ENCODE measurements around the gene TSPAN9. TPM values are rescaled to one million over a fixed set of nuclear protein-coding genes. Genes with fewer than 3 reads are reported as not detected.

TSPAN9 gene
- total RNA-seq, 2 donors from 2014 or later = 0.58 to 1.2 TPM

DNA sequence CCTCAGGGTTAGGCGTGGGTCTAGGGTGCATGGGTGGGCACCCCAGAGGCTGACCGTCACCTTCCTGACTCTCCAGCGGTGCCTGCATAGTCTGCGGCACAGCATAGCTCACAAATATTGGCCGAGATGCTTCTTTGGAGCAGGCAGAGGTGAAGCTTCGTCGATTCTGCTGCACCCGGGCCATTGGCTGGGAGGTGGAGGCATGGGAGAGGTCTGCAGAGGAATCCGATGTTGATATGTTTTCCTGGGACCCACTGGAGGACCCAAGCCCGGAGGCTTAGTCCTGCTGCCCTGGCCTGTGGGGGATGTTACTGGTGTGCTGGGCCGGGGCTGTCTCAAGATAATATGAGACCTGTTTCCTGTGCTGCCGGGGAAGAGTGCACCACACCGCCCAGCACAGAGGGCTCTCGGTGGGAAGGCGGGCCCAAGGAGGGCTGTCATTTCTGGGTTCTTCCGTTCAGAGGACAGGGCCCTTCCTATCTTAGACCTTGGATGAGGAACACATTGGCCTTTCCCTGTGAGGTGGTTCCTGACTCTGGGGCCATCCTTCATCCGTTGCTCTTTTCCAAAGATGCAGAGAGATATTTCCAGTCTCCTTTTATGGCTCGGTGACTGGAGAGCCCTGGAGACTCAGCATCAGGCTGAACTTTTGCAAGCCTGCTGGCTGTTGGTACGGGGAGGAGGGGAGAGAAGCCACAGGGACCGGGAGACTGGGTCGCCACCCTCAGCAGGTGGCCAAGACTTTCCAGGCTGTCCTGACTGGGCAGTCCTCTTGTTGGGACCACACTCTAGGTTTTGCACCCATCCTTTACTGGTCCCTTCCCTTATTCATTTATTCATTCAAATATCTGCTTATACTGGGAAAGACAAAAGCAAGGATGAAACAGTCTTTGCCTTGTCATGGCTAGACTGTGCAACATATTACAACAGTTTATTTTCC is 143.5 kb downstream of the TSPAN9 start:
- H3K27me3 Mint-ChIP-seq (ENCODE audit: low read depth) = no peaks in the 10 kb centered on the region
- H3K27ac Mint-ChIP-seq = no peak overlapping the region
- DNase-seq = no peak
- H3K4me3 Mint-ChIP-seq = no peak overlapping the region
- H3K9me3 Mint-ChIP-seq = no peaks in the 10 kb centered on the region
- H3K36me3 Mint-ChIP-seq (ENCODE audit: insufficient read depth in 2 of 2) = no peaks in the 10 kb centered on the region
- H3K4me1 Mint-ChIP-seq (ENCODE audit: low read depth) = peaks cover 10% of the 10 kb centered on the region
- no peak for ATAC-seq (replicated peaks in 1 of 2)

DNA sequence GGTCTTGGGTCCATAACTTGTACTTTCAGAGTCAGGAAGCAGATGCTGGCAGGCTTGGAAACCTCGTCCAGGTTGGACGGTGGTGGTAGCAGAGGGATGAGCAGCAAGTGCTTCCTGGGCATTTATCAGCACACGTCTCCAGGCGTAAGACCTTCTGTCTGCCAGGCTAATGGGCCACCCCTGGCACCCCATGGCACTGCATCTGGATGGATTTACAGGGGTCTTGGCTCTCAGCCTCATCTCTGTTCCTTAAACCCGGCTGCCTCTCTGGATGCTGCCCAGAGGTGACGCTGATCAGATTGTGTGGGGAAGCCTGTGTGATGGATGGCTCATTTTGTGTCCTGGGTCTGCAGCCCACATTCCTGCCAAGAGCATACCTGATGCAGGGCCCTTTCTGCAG is 145.1 kb downstream of the TSPAN9 start:
- no peak for DNase-seq
- no peak for ATAC-seq (replicated peaks in 1 of 2)
- no peaks in the 10 kb centered on the region for H3K9me3 Mint-ChIP-seq
- H3K4me1 Mint-ChIP-seq (ENCODE audit: low read depth) = peaks cover 16% of the 10 kb centered on the region
- no peaks in the 10 kb centered on the region for H3K27me3 Mint-ChIP-seq (ENCODE audit: low read depth)
- H3K4me3 Mint-ChIP-seq = no peak overlapping the region
- H3K27ac Mint-ChIP-seq = no peak overlapping the region
- no peaks in the 10 kb centered on the region for H3K36me3 Mint-ChIP-seq (ENCODE audit: insufficient read depth in 2 of 2)

- no peak overlapping the region for H3K27ac Mint-ChIP-seq
- H3K4me3 Mint-ChIP-seq = no peak overlapping the region
- peaks cover 16% of the 10 kb centered on the region for H3K4me1 Mint-ChIP-seq (ENCODE audit: low read depth)
- ATAC-seq (replicated peaks in 1 of 2) = no peak
- no peak for DNase-seq
- no peaks in the 10 kb centered on the region for H3K27me3 Mint-ChIP-seq (ENCODE audit: low read depth)
- no peaks in the 10 kb centered on the region for H3K36me3 Mint-ChIP-seq (ENCODE audit: insufficient read depth in 2 of 2)
- H3K9me3 Mint-ChIP-seq = no peaks in the 10 kb centered on the region
These were observed 145.8 kb downstream of the TSPAN9 start for GRCh38 chr12:3222979-3223378.

- no peak for DNase-seq
- H3K9me3 Mint-ChIP-seq = peaks cover 0 to 1% of the 10 kb centered on the region in 2 donors
- no peak for ATAC-seq (replicated peaks in 1 of 2)
- no peaks in the 10 kb centered on the region for H3K36me3 Mint-ChIP-seq (ENCODE audit: insufficient read depth in 2 of 2)
- peaks cover 6% of the 10 kb centered on the region for H3K27me3 Mint-ChIP-seq (ENCODE audit: low read depth)
- H3K27ac Mint-ChIP-seq = no peak overlapping the region
- no peak overlapping the region for H3K4me3 Mint-ChIP-seq
- peaks cover 16% of the 10 kb centered on the region for H3K4me1 Mint-ChIP-seq (ENCODE audit: low read depth)
These were observed 146.7 kb downstream of the TSPAN9 start for GRCh38 chr12:3223601-3224529.

GRCh38 chr12:3224530-3224903 is 147.3 kb downstream of the TSPAN9 start:
- Mint-ChIP-seq H3K4me3 (no peak overlapping the region), H3K36me3 (ENCODE audit: insufficient read depth in 2 of 2) (no peaks in the 10 kb centered on the region), H3K9me3 (peaks cover 0 to 2% of the 10 kb centered on the region in 2 donors), H3K4me1 (ENCODE audit: low read depth) (peaks cover 16% of the 10 kb centered on the region), H3K27ac (no peak overlapping the region), H3K27me3 (ENCODE audit: low read depth) (peaks cover 6% of the 10 kb centered on the region)
- ATAC-seq (replicated peaks in 1 of 2) (no peak), DNase-seq (no peak)

- ATAC-seq (replicated peaks in 1 of 2) = peak; percentile 58 to 61
- Mint-ChIP-seq H3K36me3 (ENCODE audit: insufficient read depth in 2 of 2) (no peaks in the 10 kb centered on the region), H3K4me3 (peak overlapping the region in 1 of 2 donors; percentile 27), H3K4me1 (ENCODE audit: low read depth) (peaks cover 16% of the 10 kb centered on the region), H3K27me3 (ENCODE audit: low read depth) (peaks cover 6% of the 10 kb centered on the region), H3K27ac (no peak overlapping the region), H3K9me3 (peaks cover 0 to 2% of the 10 kb centered on the region in 2 donors)
- DNase-seq = peak in 1 of 2 donors; percentile 14
These were observed 148.1 kb downstream of the TSPAN9 start for GRCh38 chr12:3225154-3225795.

- Mint-ChIP-seq H3K27ac (no peak overlapping the region), H3K4me3 (no peak overlapping the region), H3K9me3 (peaks cover 0 to 2% of the 10 kb centered on the region in 2 donors), H3K27me3 (ENCODE audit: low read depth) (peaks cover 6% of the 10 kb centered on the region), H3K36me3 (ENCODE audit: insufficient read depth in 2 of 2) (no peaks in the 10 kb centered on the region), H3K4me1 (ENCODE audit: low read depth) (peaks cover 16% of the 10 kb centered on the region)
- ATAC-seq (replicated peaks in 1 of 2) (peak; percentile 49 to 54), DNase-seq (no peak)
These were observed 148.6 kb downstream of the TSPAN9 start for GRCh38 chr12:3225796-3226180.

DNA sequence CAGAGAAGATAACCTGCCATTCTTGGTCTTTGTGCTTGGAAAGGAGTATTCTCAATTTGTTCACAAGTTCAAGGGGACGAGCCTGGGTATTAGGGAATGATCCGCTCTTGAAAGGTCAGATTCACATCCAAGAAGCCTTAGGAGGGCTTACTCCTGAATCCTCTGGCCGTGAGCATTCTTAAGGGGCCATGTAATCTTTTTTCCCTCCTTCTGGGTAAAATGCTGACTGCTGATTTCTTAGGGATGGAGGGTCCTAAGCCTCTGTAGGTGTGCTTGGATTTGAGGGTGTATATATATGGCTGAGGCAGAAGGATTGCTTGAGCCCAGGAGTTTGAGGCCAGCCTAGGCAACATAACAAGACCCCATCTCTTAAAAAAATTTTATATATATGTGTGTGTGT is 149.1 kb downstream of the TSPAN9 start:
- DNase-seq (no peak), ATAC-seq (replicated peaks in 1 of 2) (no peak)
- H3K4me1 Mint-ChIP-seq (ENCODE audit: low read depth) = peaks cover 16% of the 10 kb centered on the region
- peaks cover 0 to 2% of the 10 kb centered on the region in 2 donors for H3K9me3 Mint-ChIP-seq
- peaks cover 6% of the 10 kb centered on the region for H3K27me3 Mint-ChIP-seq (ENCODE audit: low read depth)
- H3K27ac Mint-ChIP-seq = no peak overlapping the region
- H3K4me3 Mint-ChIP-seq = no peak overlapping the region
- H3K36me3 Mint-ChIP-seq (ENCODE audit: insufficient read depth in 2 of 2) = no peaks in the 10 kb centered on the region

DNA sequence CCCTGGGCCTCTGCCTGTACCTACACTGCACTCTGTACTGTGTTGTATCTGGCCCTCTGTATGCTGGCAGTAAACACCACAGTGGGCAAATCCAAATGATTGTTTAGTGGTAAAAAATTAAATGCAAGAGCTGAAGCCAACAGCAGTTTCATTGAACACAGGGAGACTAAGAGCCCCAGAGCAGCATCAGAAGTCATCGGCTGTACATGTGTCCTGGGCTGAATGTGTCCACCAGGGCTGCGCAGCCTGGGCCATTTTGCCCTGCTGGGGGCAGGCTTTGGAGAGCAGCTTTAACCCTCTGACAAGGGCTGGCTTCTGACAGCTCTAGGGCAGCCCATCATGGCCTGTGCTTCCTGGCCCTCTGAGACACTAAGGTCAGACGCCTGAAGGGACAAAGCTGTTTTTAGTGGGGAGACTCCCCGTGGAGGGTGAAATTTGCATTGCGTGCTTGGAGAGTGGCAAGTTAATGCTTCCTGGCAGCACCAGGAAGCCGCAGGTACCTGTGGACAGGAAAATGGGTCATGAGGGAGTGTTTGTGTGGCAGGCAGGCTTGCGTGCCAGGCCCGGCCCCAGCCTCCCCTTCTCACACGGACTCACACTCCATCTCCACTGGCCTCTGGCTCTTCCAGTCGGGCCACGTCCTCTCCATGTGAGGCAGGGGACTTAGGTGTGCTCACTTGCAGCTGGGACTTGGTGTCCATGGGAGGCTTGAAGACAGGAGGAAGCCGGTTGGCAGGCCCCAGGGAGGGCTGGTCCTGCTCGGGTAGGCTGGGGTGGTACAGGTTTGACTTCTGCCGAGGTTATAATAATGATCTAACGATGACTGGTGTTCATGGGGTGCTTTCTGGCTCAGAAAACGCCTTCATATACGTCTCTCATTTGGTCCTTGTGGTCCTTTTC is 150.1 kb downstream of the TSPAN9 start:
- H3K27me3 Mint-ChIP-seq (ENCODE audit: low read depth) = peaks cover 6% of the 10 kb centered on the region
- H3K27ac Mint-ChIP-seq = no peak overlapping the region
- DNase-seq (no peak), ATAC-seq (replicated peaks in 1 of 2) (no peak)
- peaks cover 16% of the 10 kb centered on the region for H3K4me1 Mint-ChIP-seq (ENCODE audit: low read depth)
- no peak overlapping the region for H3K4me3 Mint-ChIP-seq
- H3K36me3 Mint-ChIP-seq (ENCODE audit: insufficient read depth in 2 of 2) = no peaks in the 10 kb centered on the region
- peaks cover 0 to 2% of the 10 kb centered on the region in 2 donors for H3K9me3 Mint-ChIP-seq

GRCh38 chr12:3228552-3228951 is 151.4 kb downstream of the TSPAN9 start:
- no peak overlapping the region for H3K4me3 Mint-ChIP-seq
- H3K9me3 Mint-ChIP-seq = peaks cover 0 to 2% of the 10 kb centered on the region in 2 donors
- H3K27ac Mint-ChIP-seq = no peak overlapping the region
- no peak for ATAC-seq (replicated peaks in 1 of 2)
- H3K36me3 Mint-ChIP-seq (ENCODE audit: insufficient read depth in 2 of 2) = no peaks in the 10 kb centered on the region
- H3K4me1 Mint-ChIP-seq (ENCODE audit: low read depth) = peaks cover 16% of the 10 kb centered on the region
- H3K27me3 Mint-ChIP-seq (ENCODE audit: low read depth) = peaks cover 6% of the 10 kb centered on the region
- no peak for DNase-seq

- H3K4me3 Mint-ChIP-seq = no peak overlapping the region
- DNase-seq (no peak), ATAC-seq (replicated peaks in 1 of 2) (no peak)
- H3K27me3 Mint-ChIP-seq (ENCODE audit: low read depth) = peaks cover 6% of the 10 kb centered on the region
- no peaks in the 10 kb centered on the region for H3K36me3 Mint-ChIP-seq (ENCODE audit: insufficient read depth in 2 of 2)
- peaks cover 16% of the 10 kb centered on the region for H3K4me1 Mint-ChIP-seq (ENCODE audit: low read depth)
- H3K27ac Mint-ChIP-seq = no peak overlapping the region
- peaks cover 0 to 2% of the 10 kb centered on the region in 2 donors for H3K9me3 Mint-ChIP-seq
These were observed 152.4 kb downstream of the TSPAN9 start for GRCh38 chr12:3229577-3229976.

- no peak overlapping the region for H3K27ac Mint-ChIP-seq
- no peak overlapping the region for H3K4me3 Mint-ChIP-seq
- ATAC-seq (replicated peaks in 1 of 2) (no peak), DNase-seq (no peak)
- peaks cover 6% of the 10 kb centered on the region for H3K27me3 Mint-ChIP-seq (ENCODE audit: low read depth)
- peaks cover 0 to 2% of the 10 kb centered on the region in 2 donors for H3K9me3 Mint-ChIP-seq
- H3K4me1 Mint-ChIP-seq (ENCODE audit: low read depth) = peaks cover 4% of the 10 kb centered on the region
- H3K36me3 Mint-ChIP-seq (ENCODE audit: insufficient read depth in 2 of 2) = no peaks in the 10 kb centered on the region
These were observed 153.7 kb downstream of the TSPAN9 start for GRCh38 chr12:3230758-3231375.

All from activated T-cell treated with anti-CD3 and anti-CD28 coated beads, Interleukin-2, amount 50 U/mL, for 72 hours (primary cell).